A673 (cell line): ENCODE results near the gene OXTR.

Experiments
- CTCF ChIP-seq: fragments of 300-800, 200-600 bp; sonication (generic); conservative IDR thresholded peaks from 2 replicates; pipeline ENCODE4 v1.5.1; 2017; ENCODE audit warnings: low read depth, mild to moderate bottlenecking, antibody characterized with exemption, low read length, moderate library complexity, mixed read lengths
- EZH2 ChIP-seq: fragments of 200-600 bp; sonication (generic); IDR thresholded peaks from 2 replicates; pipeline ENCODE4 v1.6.1; 2017; ENCODE audit warnings: borderline replicate concordance, low read depth, mild to moderate bottlenecking, mixed read lengths, antibody characterized with exemption, low read length; ENCODE audit not compliant: poor library complexity, severe bottlenecking

- TF ChIP-seq CTCF (no peak), EZH2 (no peak)
Observed at GRCh38 chr3:8741581-8742261, 27.7 kb downstream of the OXTR start.
